ENCODE measurements around the gene KDM2B. TPM values are rescaled to one million over a fixed set of nuclear protein-coding genes. Genes with fewer than 3 reads are reported as not detected.

The KDM2B gene
- total and polyA plus RNA-seq, 2 of the 8 experiments (the other 6 are each of a cell fraction or from before 2014, with no cell fraction given): 111 to 162 TPM

GRCh38 chr12:121495746-121496145 lies 85.1 kb downstream of the KDM2B start:
- no peak overlapping the region for H2BK5ac ChIP-seq (ENCODE audit: low read depth, low read length)
- no peak for TF ChIP-seq YY1 (IDR thresholded peaks at IDR 0.05; ENCODE audit: low read depth, low read length)
- no peak for TF ChIP-seq POLR2A (IDR thresholded peaks at IDR 0.05; ENCODE audit: control extremely low read depth in 1 of 2, low read depth in 2 of 2, low read length in 2 of 2)
- no peak overlapping the region for H3K14ac ChIP-seq (ENCODE audit: insufficient read length)
- H2BK12ac ChIP-seq (ENCODE audit: low read depth, low read length): no peak overlapping the region
- no peaks in the 10 kb centered on the region for H3K27me3 ChIP-seq (replicated peaks in 1 of 4; ENCODE audit: control insufficient read depth in 3 of 4, extremely low read depth in 1 of 4, insufficient read depth in 3 of 4, low read length in 3 of 4)
- no peak overlapping the region for H3K56ac ChIP-seq (replicated peaks; ENCODE audit: insufficient read length, low read depth, low read length)
- H3K23ac ChIP-seq (ENCODE audit: insufficient read length): no peak overlapping the region
- no peak for DNase-seq (ENCODE audit: low read depth in 1 of 2, low spot score in 2 of 2)
- H3K18ac ChIP-seq (ENCODE audit: extremely low read depth, low read length): no peak overlapping the region
- H4K8ac ChIP-seq (ENCODE audit: extremely low read depth, insufficient read depth, low read length): no peak overlapping the region
- no peaks in the 10 kb centered on the region for H3K23me2 ChIP-seq (ENCODE audit: low read depth, low read length)
- no peak overlapping the region for H3K9ac ChIP-seq (replicated peaks in 1 of 4; ENCODE audit: extremely low read depth in 1 of 4, low read depth in 3 of 4, low read length in 3 of 4)
- no peak overlapping the region for H2BK15ac ChIP-seq (ENCODE audit: low read length)
- peaks cover 2% of the 10 kb centered on the region for H3K79me1 ChIP-seq (ENCODE audit: low read depth, low read length)
- WGBS, 2 experiments (ENCODE audit: extremely low coverage in 1 of 2, insufficient coverage in 1 of 2, insufficient read length in 1 of 2, insufficient replicate concordance in 2 of 2, low coverage in 1 of 2, low lambda C conversion rate in 2 of 2, missing lambda C conversion rate in 1 of 2): 95% methylated on average over 8 of the region's 8 CpGs; no CpG with 5 or more reads in 1 of the 2 experiments
- peaks cover 4 to 33% (median 10%) of the 10 kb centered on the region in 4 experiments; a peak in 7 of 8 replicates for H3K36me3 ChIP-seq (ENCODE audit: control insufficient read depth in 2 of 4, insufficient read depth in 4 of 4, low read length in 3 of 4)
- H4K5ac ChIP-seq (ENCODE audit: insufficient read length, low read depth, low read length): no peak overlapping the region
- H4K20me1 ChIP-seq (replicated peaks in 1 of 2; ENCODE audit: control insufficient read depth in 1 of 2, insufficient read depth in 2 of 2, low read length in 2 of 2): peaks cover 0 to 2% of the 10 kb centered on the region in 2 experiments
- no peaks in the 10 kb centered on the region; a peak in 2 of 7 replicates for H3K4me1 ChIP-seq (replicated peaks in 1 of 4; ENCODE audit: control insufficient read depth in 3 of 4, insufficient read depth in 4 of 4, low read length in 3 of 4)
- no peaks in the 10 kb centered on the region for H3K9me3 ChIP-seq (ENCODE audit: insufficient read depth in 2 of 2, low read depth in 1 of 2, low read length in 1 of 2)
- H2AFZ ChIP-seq (ENCODE audit: low read length): no peak overlapping the region
- no peak overlapping the region for H3K27ac ChIP-seq (ENCODE audit: low read depth, low read length)
- no peak for FAIRE-seq
- no peak overlapping the region for H2BK120ac ChIP-seq (replicated peaks; ENCODE audit: low read depth, low read length)
- H3K4me3 ChIP-seq (ENCODE audit: extremely low read depth in 1 of 4, insufficient read depth in 2 of 4, low read depth in 3 of 4, low read length in 4 of 4): no peak overlapping the region
- H2AK5ac ChIP-seq (ENCODE audit: low read depth, low read length): no peak overlapping the region
- CTCF ChIA-PET (ENCODE audit: partially characterized antibody): interaction anchor here (0.6 to 4.2 kb wide), 7 partner anchors 11 to 183 kb away, joined by 3 to 31 read pairs (median 5); no protein-coding TSS in a partner anchor
- POLR2A ChIA-PET (ENCODE audit: partially characterized antibody): interaction anchor here (0.7 to 1.2 kb wide), 3 partner anchors 33 to 118 kb away, joined by 3 to 5 read pairs (median 3); partner anchors contain the start of gene KDM2B
- no peak overlapping the region for H2BK20ac ChIP-seq (ENCODE audit: low read length)
- H3K4me2 ChIP-seq (ENCODE audit: insufficient read depth in 1 of 2, low read depth in 2 of 2, low read length in 2 of 2): no peak overlapping the region
- peaks cover 0 to 17% of the 10 kb centered on the region in 2 experiments; a peak in 2 of 4 replicates for H3K79me2 ChIP-seq (ENCODE audit: control insufficient read depth in 1 of 2, insufficient read depth in 2 of 2, low read length in 2 of 2)
- peak overlapping the region; percentile 72 for H3K4ac ChIP-seq (replicated peaks; ENCODE audit: insufficient read length, low read depth, low read length)
- H4K91ac ChIP-seq (replicated peaks; ENCODE audit: insufficient read length, low read length): no peak overlapping the region
